Measurements from ENCODE around the gene HOXC9.
A peak's percentile ranks its signal among the peaks of the same experiment; 100 is the strongest.

The HOXC9 gene

GRCh38 chr12:53965281-53966084, 34.5 kb upstream of the HOXC9 start (continued):
- no peak for TF ChIP-seq ZNF280D (tag by site-specific recombination; IDR thresholded peaks at IDR 0.05)
- TF ChIP-seq, protein P1, sequence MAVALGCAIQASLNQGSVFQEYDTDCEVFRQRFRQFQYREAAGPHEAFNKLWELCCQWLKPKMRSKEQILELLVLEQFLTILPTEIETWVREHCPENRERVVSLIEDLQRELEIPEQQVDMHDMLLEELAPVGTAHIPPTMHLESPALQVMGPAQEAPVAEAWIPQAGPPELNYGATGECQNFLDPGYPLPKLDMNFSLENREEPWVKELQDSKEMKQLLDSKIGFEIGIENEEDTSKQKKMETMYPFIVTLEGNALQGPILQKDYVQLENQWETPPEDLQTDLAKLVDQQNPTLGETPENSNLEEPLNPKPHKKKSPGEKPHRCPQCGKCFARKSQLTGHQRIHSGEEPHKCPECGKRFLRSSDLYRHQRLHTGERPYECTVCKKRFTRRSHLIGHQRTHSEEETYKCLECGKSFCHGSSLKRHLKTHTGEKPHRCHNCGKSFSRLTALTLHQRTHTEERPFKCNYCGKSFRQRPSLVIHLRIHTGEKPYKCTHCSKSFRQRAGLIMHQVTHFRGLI (tag by site-specific recombination; IDR thresholded peaks at IDR 0.05), result no peak
- no peak for TF ChIP-seq ZNF701 (tag by site-specific recombination; IDR thresholded peaks at IDR 0.05)
- TF ChIP-seq ZFP69B (tag by site-specific recombination; IDR thresholded peaks at IDR 0.05), result 0 out of 2 replicates have a peak, but pooled peaks have one; percentile 24
- 0 out of 2 replicates have a peak, but pooled peaks have one; percentile 25 for TF ChIP-seq SP2 (tag by site-specific recombination; IDR thresholded peaks at IDR 0.05)
- no peak; the same call in 1 of the 2 replicates for TF ChIP-seq ZNF19 (tag by site-specific recombination; IDR thresholded peaks at IDR 0.05; ENCODE audit: low read depth)
- TF ChIP-seq ZNF654 (tag by site-specific recombination; IDR thresholded peaks at IDR 0.05; ENCODE audit: low read depth), result peak; percentile 5; the same call in 1 of the 2 replicates
- TF ChIP-seq SCRT1 (tag by site-specific recombination; IDR thresholded peaks at IDR 0.05; ENCODE audit: borderline replicate concordance), result no peak
- no peak for TF ChIP-seq ZNF248 (tag by site-specific recombination; IDR thresholded peaks at IDR 0.05)
- peak; percentile 81 for TF ChIP-seq ZBTB8A (tag by site-specific recombination; IDR thresholded peaks at IDR 0.05)
- peak; percentile 69 for TF ChIP-seq ZNF2 (tag by site-specific recombination; IDR thresholded peaks at IDR 0.05)
- no peak for TF ChIP-seq OVOL3 (tag by site-specific recombination; IDR thresholded peaks at IDR 0.05)
- TF ChIP-seq ZNF747 (tag by site-specific recombination; IDR thresholded peaks at IDR 0.05), result no peak
- TF ChIP-seq ZNF184 (tag by site-specific recombination; IDR thresholded peaks at IDR 0.05), result no peak
- peak; percentile 83 for TF ChIP-seq PRDM10 (tag by site-specific recombination; IDR thresholded peaks at IDR 0.05)
- TF ChIP-seq ZNF629 (tag by site-specific recombination; IDR thresholded peaks at IDR 0.05), result peak; percentile 17; the same call in 1 of the 2 replicates
- TF ChIP-seq, protein P2, sequence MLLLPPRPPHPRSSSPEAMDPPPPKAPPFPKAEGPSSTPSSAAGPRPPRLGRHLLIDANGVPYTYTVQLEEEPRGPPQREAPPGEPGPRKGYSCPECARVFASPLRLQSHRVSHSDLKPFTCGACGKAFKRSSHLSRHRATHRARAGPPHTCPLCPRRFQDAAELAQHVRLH (tag by site-specific recombination; IDR thresholded peaks at IDR 0.05), result peak; percentile 61; the same call in 1 of the 2 replicates
- peak; percentile 36; the same call in 1 of the 2 replicates for TF ChIP-seq IKZF3 (tag by site-specific recombination; IDR thresholded peaks at IDR 0.05)
- TF ChIP-seq KLF9 (tag by site-specific recombination; IDR thresholded peaks at IDR 0.05; ENCODE audit: low read depth), result no peak
- TF ChIP-seq, protein P3, sequence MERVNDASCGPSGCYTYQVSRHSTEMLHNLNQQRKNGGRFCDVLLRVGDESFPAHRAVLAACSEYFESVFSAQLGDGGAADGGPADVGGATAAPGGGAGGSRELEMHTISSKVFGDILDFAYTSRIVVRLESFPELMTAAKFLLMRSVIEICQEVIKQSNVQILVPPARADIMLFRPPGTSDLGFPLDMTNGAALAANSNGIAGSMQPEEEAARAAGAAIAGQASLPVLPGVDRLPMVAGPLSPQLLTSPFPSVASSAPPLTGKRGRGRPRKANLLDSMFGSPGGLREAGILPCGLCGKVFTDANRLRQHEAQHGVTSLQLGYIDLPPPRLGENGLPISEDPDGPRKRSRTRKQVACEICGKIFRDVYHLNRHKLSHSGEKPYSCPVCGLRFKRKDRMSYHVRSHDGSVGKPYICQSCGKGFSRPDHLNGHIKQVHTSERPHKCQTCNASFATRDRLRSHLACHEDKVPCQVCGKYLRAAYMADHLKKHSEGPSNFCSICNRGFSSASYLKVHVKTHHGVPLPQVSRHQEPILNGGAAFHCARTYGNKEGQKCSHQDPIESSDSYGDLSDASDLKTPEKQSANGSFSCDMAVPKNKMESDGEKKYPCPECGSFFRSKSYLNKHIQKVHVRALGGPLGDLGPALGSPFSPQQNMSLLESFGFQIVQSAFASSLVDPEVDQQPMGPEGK (tag by site-specific recombination; IDR thresholded peaks at IDR 0.05), result peak; percentile 38; the same call in 1 of the 2 replicates
- no peak for TF ChIP-seq ZNF830 (tag by site-specific recombination; IDR thresholded peaks at IDR 0.05; ENCODE audit: low read depth)
- TF ChIP-seq SCRT2 (tag by site-specific recombination; IDR thresholded peaks at IDR 0.05), result peak; percentile 73; the same call in 1 of the 2 replicates
- no peak for TF ChIP-seq ZEB2 (tag by site-specific recombination; IDR thresholded peaks at IDR 0.05)
- peak; percentile 49; the same call in 1 of the 2 replicates for TF ChIP-seq SALL2 (tag by site-specific recombination; IDR thresholded peaks at IDR 0.05; ENCODE audit: borderline replicate concordance)
- peak; percentile 86 for TF ChIP-seq ZNF335 (tag by site-specific recombination; conservative IDR thresholded peaks at IDR 0.05)
- TF ChIP-seq ZNF366 (tag by site-specific recombination; conservative IDR thresholded peaks at IDR 0.05), result peak; percentile 98
- TF ChIP-seq FEZF1 (tag by site-specific recombination; IDR thresholded peaks at IDR 0.05), result 0 out of 2 replicates have a peak, but pooled peaks have one; percentile 30

All from HEK293 (cell line).